OCI-LY1 (cell line): ENCODE data around the gene CD93.

Experiments
- H2AFZ ChIP-seq: fragments of 200-600 bp; sonication (generic), shearing (Covaris generic); 2 replicates; pipeline ENCODE4 v1.6.0; 2014; ENCODE audit warnings: antibody characterized with exemption, mild to moderate bottlenecking, low read length
- H3F3A ChIP-seq: fragments of 200-600 bp; sonication (generic), shearing (Covaris generic); 2 replicates; pipeline ENCODE4 v1.6.0; 2014; ENCODE audit warnings: mild to moderate bottlenecking, antibody characterized with exemption, low read length, moderate library complexity; ENCODE audit not compliant: insufficient read depth
- H3K27ac ChIP-seq: fragments of 200-600 bp; sonication (generic); 2 replicates; pipeline ENCODE4 v1.5.1; 2014; ENCODE audit warnings: low read length, mixed run types, mild to moderate bottlenecking, low read depth; ENCODE audit not compliant: poor library complexity, severe bottlenecking
- H3K27me3 ChIP-seq: fragments of 200-600 bp; sonication (generic); 2 replicates; pipeline ENCODE4 v1.6.0; 2014; ENCODE audit warnings: antibody characterized with exemption, mild to moderate bottlenecking, low read length, moderate library complexity; ENCODE audit not compliant: insufficient read depth
- H3K36me3 ChIP-seq: fragments of 200-600 bp; sonication (generic); 2 replicates; pipeline ENCODE4 v1.6.1; 2014; ENCODE audit warnings: mild to moderate bottlenecking, antibody characterized with exemption, low read length, moderate library complexity, mixed read lengths; ENCODE audit not compliant: insufficient read depth
- H3K4me1 ChIP-seq: fragments of 200-600 bp; sonication (generic); 2 replicates; pipeline ENCODE4 v1.5.1; 2014; ENCODE audit warnings: mild to moderate bottlenecking, low read length, moderate library complexity; ENCODE audit not compliant: insufficient read depth, severe bottlenecking
- H3K4me2 ChIP-seq: fragments of 200-600 bp; sonication (generic), shearing (Covaris generic); 2 replicates; pipeline ENCODE4 v1.6.1; 2014; ENCODE audit warnings: low read length
- H3K4me3 ChIP-seq: fragments of 200-600 bp; sonication (generic); 2 replicates; pipeline ENCODE4 v1.5.1; 2014; ENCODE audit warnings: low read length, low read depth, mild to moderate bottlenecking, mixed read lengths; ENCODE audit not compliant: poor library complexity, severe bottlenecking
- H3K79me2 ChIP-seq: fragments of 200-600 bp; shearing (Covaris generic); 2 replicates; pipeline ENCODE4 v1.6.1; 2016; ENCODE audit warnings: mixed run types, low read length, mixed read lengths; ENCODE audit not compliant: insufficient read depth
- H3K9ac ChIP-seq: fragments of 200-600 bp; sonication (generic), shearing (Covaris generic); 2 replicates; pipeline ENCODE4 v1.6.1; 2014; ENCODE audit warnings: mild to moderate bottlenecking, low read length, mixed read lengths
- H3K9me2 ChIP-seq: fragments of 200-600 bp; sonication (generic), shearing (Covaris generic); 2 replicates; pipeline ENCODE4 v1.6.1; 2014; ENCODE audit warnings: low read depth, mild to moderate bottlenecking, low read length, mixed read lengths
- H3K9me3 ChIP-seq: fragments of 200-600 bp; shearing (Covaris generic); 2 replicates; pipeline ENCODE4 v1.6.1; 2014; ENCODE audit warnings: low read length, mixed read lengths
- H4K20me1 ChIP-seq: fragments of 200-600 bp; sonication (generic), shearing (Covaris generic); 2 replicates; pipeline ENCODE4 v1.6.0; 2016; ENCODE audit warnings: mild to moderate bottlenecking, low read length; ENCODE audit not compliant: insufficient read depth
- EZH2 ChIP-seq: fragments of 200-600 bp; sonication (generic), shearing (Covaris generic); IDR thresholded peaks from 2 replicates; pipeline ENCODE4 v1.8.0; 2017; ENCODE audit warnings: borderline replicate concordance, mixed run types, mild to moderate bottlenecking, antibody characterized with exemption, low read length, moderate library complexity, mixed read lengths
- TF ChIP-seq, protein P1 (sequence below): fragments of 200-600 bp; sonication (generic), shearing (Covaris generic); IDR thresholded peaks from 2 replicates; pipeline ENCODE4 v1.5.1; 2017; ENCODE audit warnings: mild to moderate bottlenecking, antibody characterized with exemption, low read length, moderate library complexity, mixed read lengths

Gene CD93

DNA sequence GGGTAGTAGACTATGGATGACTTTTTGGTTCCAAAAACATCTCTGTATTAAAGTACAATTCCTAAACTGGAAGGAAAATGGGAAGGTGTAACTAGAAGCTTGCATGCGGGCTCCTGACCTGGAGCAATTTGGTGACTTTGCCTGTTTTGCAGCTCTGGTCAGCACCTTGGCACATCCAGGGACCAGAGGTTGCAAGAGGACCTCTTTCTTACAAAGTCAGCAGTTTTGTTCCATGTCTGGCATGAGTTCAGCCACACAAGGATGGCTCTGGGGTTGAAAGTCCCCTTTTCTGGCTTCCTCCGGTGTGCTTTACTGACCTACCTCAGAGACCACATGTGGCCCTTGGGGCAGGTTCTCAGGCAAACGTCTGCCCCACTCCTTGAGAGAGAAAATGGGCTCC, 22.7 kb upstream of the CD93 start:
- no peaks in the 10 kb centered on the region for H3K9me3 ChIP-seq
- H3K36me3 ChIP-seq: no peaks in the 10 kb centered on the region
- peaks cover 1% of the 10 kb centered on the region; the same call in 1 of the 2 replicates for H3K27me3 ChIP-seq
- H3K9ac ChIP-seq: no peak overlapping the region
- no peaks in the 10 kb centered on the region for H3K4me1 ChIP-seq
- H2AFZ ChIP-seq: no peak overlapping the region
- H4K20me1 ChIP-seq: no peaks in the 10 kb centered on the region
- no peaks in the 10 kb centered on the region for H3F3A ChIP-seq
- TF ChIP-seq, protein P1, sequence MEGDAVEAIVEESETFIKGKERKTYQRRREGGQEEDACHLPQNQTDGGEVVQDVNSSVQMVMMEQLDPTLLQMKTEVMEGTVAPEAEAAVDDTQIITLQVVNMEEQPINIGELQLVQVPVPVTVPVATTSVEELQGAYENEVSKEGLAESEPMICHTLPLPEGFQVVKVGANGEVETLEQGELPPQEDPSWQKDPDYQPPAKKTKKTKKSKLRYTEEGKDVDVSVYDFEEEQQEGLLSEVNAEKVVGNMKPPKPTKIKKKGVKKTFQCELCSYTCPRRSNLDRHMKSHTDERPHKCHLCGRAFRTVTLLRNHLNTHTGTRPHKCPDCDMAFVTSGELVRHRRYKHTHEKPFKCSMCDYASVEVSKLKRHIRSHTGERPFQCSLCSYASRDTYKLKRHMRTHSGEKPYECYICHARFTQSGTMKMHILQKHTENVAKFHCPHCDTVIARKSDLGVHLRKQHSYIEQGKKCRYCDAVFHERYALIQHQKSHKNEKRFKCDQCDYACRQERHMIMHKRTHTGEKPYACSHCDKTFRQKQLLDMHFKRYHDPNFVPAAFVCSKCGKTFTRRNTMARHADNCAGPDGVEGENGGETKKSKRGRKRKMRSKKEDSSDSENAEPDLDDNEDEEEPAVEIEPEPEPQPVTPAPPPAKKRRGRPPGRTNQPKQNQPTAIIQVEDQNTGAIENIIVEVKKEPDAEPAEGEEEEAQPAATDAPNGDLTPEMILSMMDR: no peak
- TF ChIP-seq EZH2: no peak
- no peak overlapping the region for H3K27ac ChIP-seq
- H3K4me2 ChIP-seq: no peak overlapping the region
- H3K79me2 ChIP-seq: no peaks in the 10 kb centered on the region
- no peaks in the 10 kb centered on the region for H3K9me2 ChIP-seq
- no peak overlapping the region for H3K4me3 ChIP-seq

DNA sequence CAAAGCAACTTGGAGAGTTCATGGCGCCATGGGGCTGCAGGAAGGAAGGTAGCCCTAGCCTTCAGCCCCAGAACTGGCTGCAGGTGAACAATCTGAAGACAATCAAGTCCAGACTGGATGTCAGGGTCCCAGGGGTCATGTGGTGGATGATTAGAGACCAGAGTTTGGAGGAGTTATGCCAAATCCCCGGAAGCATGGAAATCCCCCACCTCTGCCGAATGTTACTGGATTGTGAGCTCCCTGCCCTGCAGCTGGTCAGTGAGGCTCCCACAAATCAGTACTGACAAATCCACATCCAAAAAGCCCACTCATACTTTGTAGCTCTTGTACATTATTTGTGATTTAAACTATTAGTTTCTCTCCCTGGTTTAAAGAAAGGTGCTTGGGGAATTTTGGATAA, 21.3 kb upstream of the CD93 start:
- Histone ChIP-seq H4K20me1 (no peaks in the 10 kb centered on the region), H3F3A (no peaks in the 10 kb centered on the region), H3K79me2 (no peaks in the 10 kb centered on the region), H3K9me2 (no peaks in the 10 kb centered on the region), H3K9me3 (no peaks in the 10 kb centered on the region), H3K4me2 (no peak overlapping the region), H3K4me3 (no peak overlapping the region), H3K4me1 (no peaks in the 10 kb centered on the region), H2AFZ (no peak overlapping the region), H3K9ac (no peak overlapping the region), H3K36me3 (no peaks in the 10 kb centered on the region), H3K27me3 (peaks cover 5% of the 10 kb centered on the region; the same call in 1 of the 2 replicates), H3K27ac (no peak overlapping the region)
- TF ChIP-seq EZH2: no peak
- TF ChIP-seq, protein P1: no peak

DNA sequence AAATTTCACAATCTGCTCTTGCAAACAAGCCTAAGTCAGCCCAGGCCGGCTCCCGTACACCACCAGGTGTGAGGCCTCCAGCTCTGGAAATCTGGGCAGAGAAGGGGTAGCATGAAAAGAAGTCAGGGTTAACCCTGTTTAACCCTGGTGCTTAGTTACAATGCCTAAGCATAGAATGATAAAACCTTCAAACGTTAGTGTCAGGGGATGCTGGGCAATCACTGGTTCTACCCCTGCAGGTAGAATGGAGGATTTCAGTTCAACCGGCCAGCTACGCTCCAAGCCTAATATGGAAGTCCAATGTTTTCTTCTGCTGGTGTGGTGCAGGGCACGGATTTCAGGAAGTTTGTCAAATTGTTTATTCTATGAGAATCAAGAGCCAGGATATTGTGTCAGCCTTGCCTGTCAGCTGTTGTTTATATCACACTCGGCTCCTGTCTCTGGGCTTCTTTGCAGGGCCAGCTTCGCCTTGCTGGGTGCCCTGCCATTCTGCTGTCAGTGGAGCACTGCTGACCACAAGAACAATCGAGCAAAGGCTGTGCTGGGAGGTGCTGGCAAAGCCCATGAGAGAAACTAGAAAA, 20.2 kb upstream of the CD93 start:
- H3K9me2 ChIP-seq: no peaks in the 10 kb centered on the region
- H3K4me3 ChIP-seq: no peak overlapping the region
- no peaks in the 10 kb centered on the region for H3K4me1 ChIP-seq
- TF ChIP-seq EZH2: no peak
- TF ChIP-seq, protein P1: no peak
- no peaks in the 10 kb centered on the region for H3F3A ChIP-seq
- no peaks in the 10 kb centered on the region for H3K36me3 ChIP-seq
- H3K79me2 ChIP-seq: no peaks in the 10 kb centered on the region
- H3K9ac ChIP-seq: no peak overlapping the region
- H4K20me1 ChIP-seq: no peaks in the 10 kb centered on the region
- no peak overlapping the region for H3K27ac ChIP-seq
- H3K27me3 ChIP-seq: peaks cover 5% of the 10 kb centered on the region; the same call in 1 of the 2 replicates
- no peak overlapping the region for H3K4me2 ChIP-seq
- no peaks in the 10 kb centered on the region for H3K9me3 ChIP-seq
- no peak overlapping the region for H2AFZ ChIP-seq
